ENCODE data around the gene OR51B5.

DNA sequence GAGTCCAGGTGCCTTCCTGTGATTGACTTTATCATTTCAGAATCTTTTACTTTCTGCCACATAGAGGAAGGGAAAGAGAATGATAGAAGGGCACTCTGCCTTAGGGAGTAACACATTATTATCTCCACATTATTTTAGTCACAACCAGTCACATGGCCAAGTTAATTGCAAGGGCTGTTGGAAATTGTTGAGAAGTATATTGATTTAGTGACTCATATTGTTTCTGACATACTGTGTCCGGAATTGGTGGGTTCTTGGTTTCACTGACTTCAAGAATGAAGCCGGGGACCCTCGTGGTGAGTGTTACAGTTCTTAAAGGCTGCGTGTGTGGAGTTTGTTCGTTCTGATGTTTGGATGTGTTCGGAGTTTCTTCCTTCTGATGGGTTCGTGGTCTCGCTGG lies 50.3 kb downstream of the OR51B5 start:
- TF ChIP-seq, protein P1, sequence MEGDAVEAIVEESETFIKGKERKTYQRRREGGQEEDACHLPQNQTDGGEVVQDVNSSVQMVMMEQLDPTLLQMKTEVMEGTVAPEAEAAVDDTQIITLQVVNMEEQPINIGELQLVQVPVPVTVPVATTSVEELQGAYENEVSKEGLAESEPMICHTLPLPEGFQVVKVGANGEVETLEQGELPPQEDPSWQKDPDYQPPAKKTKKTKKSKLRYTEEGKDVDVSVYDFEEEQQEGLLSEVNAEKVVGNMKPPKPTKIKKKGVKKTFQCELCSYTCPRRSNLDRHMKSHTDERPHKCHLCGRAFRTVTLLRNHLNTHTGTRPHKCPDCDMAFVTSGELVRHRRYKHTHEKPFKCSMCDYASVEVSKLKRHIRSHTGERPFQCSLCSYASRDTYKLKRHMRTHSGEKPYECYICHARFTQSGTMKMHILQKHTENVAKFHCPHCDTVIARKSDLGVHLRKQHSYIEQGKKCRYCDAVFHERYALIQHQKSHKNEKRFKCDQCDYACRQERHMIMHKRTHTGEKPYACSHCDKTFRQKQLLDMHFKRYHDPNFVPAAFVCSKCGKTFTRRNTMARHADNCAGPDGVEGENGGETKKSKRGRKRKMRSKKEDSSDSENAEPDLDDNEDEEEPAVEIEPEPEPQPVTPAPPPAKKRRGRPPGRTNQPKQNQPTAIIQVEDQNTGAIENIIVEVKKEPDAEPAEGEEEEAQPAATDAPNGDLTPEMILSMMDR (conservative IDR thresholded peaks at IDR 0.05; ENCODE audit: low read depth, low read length): no peak
- TF ChIP-seq EZH2 (IDR thresholded peaks at IDR 0.05; ENCODE audit: borderline replicate concordance, low read depth, low read length, poor library complexity, severe bottlenecking): no peak
